ENCODE data around the gene MACROD2.

The MACROD2 gene

GRCh38 chr20:15445056-15445840 lies 1449.9 kb downstream of the MACROD2 start:
- no peak for ATAC-seq
- TF ChIP-seq TCF4 (CRISPR knock-in tag; IDR thresholded peaks at IDR 0.05; ENCODE audit: borderline replicate concordance), result no peak
- no peak for TF ChIP-seq RARB (CRISPR knock-in tag; IDR thresholded peaks at IDR 0.05)
- no peak for TF ChIP-seq ARNTL (CRISPR knock-in tag; IDR thresholded peaks at IDR 0.05; ENCODE audit: borderline replicate concordance, low read depth)
- TF ChIP-seq ISL1 (CRISPR knock-in tag; IDR thresholded peaks at IDR 0.05), result no peak
- TF ChIP-seq, protein P1, sequence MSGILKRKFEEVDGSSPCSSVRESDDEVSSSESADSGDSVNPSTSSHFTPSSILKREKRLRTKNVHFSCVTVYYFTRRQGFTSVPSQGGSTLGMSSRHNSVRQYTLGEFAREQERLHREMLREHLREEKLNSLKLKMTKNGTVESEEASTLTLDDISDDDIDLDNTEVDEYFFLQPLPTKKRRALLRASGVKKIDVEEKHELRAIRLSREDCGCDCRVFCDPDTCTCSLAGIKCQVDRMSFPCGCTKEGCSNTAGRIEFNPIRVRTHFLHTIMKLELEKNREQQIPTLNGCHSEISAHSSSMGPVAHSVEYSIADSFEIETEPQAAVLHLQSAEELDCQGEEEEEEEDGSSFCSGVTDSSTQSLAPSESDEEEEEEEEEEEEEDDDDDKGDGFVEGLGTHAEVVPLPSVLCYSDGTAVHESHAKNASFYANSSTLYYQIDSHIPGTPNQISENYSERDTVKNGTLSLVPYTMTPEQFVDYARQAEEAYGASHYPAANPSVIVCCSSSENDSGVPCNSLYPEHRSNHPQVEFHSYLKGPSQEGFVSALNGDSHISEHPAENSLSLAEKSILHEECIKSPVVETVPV (CRISPR knock-in tag; IDR thresholded peaks at IDR 0.05), result no peak
- TF ChIP-seq ZC3H10 (CRISPR knock-in tag; IDR thresholded peaks at IDR 0.05), result no peak
- no peak for TF ChIP-seq ZNF70 (CRISPR knock-in tag; IDR thresholded peaks at IDR 0.05)
- TF ChIP-seq ZFP3 (CRISPR knock-in tag; IDR thresholded peaks at IDR 0.05), result no peak
- TF ChIP-seq TOX (CRISPR knock-in tag; IDR thresholded peaks at IDR 0.05; ENCODE audit: borderline replicate concordance), result no peak
- TF ChIP-seq POU6F1 (CRISPR knock-in tag; IDR thresholded peaks at IDR 0.05; ENCODE audit: borderline replicate concordance, low read depth), result no peak
- no peak for TF ChIP-seq SNAI2 (CRISPR knock-in tag; IDR thresholded peaks at IDR 0.05)
- no peak for TF ChIP-seq ZNF8 (CRISPR knock-in tag; IDR thresholded peaks at IDR 0.05)
- no peak for TF ChIP-seq ESRRG (CRISPR knock-in tag; IDR thresholded peaks at IDR 0.05)
- TF ChIP-seq, protein P2, sequence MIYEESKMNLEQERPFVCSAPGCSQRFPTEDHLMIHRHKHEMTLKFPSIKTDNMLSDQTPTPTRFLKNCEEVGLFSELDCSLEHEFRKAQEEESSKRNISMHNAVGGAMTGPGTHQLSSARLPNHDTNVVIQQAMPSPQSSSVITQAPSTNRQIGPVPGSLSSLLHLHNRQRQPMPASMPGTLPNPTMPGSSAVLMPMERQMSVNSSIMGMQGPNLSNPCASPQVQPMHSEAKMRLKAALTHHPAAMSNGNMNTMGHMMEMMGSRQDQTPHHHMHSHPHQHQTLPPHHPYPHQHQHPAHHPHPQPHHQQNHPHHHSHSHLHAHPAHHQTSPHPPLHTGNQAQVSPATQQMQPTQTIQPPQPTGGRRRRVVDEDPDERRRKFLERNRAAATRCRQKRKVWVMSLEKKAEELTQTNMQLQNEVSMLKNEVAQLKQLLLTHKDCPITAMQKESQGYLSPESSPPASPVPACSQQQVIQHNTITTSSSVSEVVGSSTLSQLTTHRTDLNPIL (CRISPR knock-in tag; IDR thresholded peaks at IDR 0.05; ENCODE audit: low read depth), result no peak
- TF ChIP-seq ZNF565 (CRISPR knock-in tag; conservative IDR thresholded peaks at IDR 0.05; ENCODE audit: low read depth), result no peak
- TF ChIP-seq CSDC2 (CRISPR knock-in tag; IDR thresholded peaks at IDR 0.05), result no peak
- TF ChIP-seq TSHZ2 (CRISPR knock-in tag; IDR thresholded peaks at IDR 0.05), result no peak
- TF ChIP-seq BACH2 (CRISPR knock-in tag; IDR thresholded peaks at IDR 0.05; ENCODE audit: borderline replicate concordance), result no peak

GRCh38 chr20:15446373-15446772 lies 1451.1 kb downstream of the MACROD2 start:
- no peak for TF ChIP-seq TOX (CRISPR knock-in tag; IDR thresholded peaks at IDR 0.05; ENCODE audit: borderline replicate concordance)
- no peak for ATAC-seq

- ATAC-seq, result no peak
- TF ChIP-seq GLIS3 (CRISPR knock-in tag; IDR thresholded peaks at IDR 0.05) (no peak), POU6F1 (CRISPR knock-in tag; IDR thresholded peaks at IDR 0.05; ENCODE audit: borderline replicate concordance, low read depth) (no peak), ZFP30 (CRISPR knock-in tag; IDR thresholded peaks at IDR 0.05) (no peak), TOX (CRISPR knock-in tag; IDR thresholded peaks at IDR 0.05; ENCODE audit: borderline replicate concordance) (no peak)
- TF ChIP-seq, protein P3, sequence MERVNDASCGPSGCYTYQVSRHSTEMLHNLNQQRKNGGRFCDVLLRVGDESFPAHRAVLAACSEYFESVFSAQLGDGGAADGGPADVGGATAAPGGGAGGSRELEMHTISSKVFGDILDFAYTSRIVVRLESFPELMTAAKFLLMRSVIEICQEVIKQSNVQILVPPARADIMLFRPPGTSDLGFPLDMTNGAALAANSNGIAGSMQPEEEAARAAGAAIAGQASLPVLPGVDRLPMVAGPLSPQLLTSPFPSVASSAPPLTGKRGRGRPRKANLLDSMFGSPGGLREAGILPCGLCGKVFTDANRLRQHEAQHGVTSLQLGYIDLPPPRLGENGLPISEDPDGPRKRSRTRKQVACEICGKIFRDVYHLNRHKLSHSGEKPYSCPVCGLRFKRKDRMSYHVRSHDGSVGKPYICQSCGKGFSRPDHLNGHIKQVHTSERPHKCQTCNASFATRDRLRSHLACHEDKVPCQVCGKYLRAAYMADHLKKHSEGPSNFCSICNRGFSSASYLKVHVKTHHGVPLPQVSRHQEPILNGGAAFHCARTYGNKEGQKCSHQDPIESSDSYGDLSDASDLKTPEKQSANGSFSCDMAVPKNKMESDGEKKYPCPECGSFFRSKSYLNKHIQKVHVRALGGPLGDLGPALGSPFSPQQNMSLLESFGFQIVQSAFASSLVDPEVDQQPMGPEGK (CRISPR knock-in tag; IDR thresholded peaks at IDR 0.05; ENCODE audit: borderline replicate concordance), result no peak
Measured at GRCh38 chr20:15447549-15447948, 1452.2 kb downstream of the MACROD2 start.
